ENCODE results near the gene TRIM7. TPM values are rescaled to one million over a fixed set of nuclear protein-coding genes. Genes with fewer than 3 reads are reported as not detected.

Gene TRIM7
- total and polyA plus RNA-seq, 12 donors: 3.9 to 30.8 (median 6.0) TPM

- ATAC-seq (no peak), DNase-seq (no peak)
- H3K27me3 ChIP-seq: peaks cover 0 to 7% (median 0%) of the 10 kb centered on the region in 7 donors
- intact Hi-C loops (cut with DNase I): no loop called here
- peaks cover 2 to 52% (median 25%) of the 10 kb centered on the region in 9 donors for H3K4me1 ChIP-seq
- H3K27ac ChIP-seq: no peak overlapping the region
- no peak for TF ChIP-seq CTCF (IDR thresholded peaks at IDR 0.05)
- H3K4me3 ChIP-seq: no peak overlapping the region
- 72% methylated on average over 49 of the region's 49 CpGs for WGBS, 2 donors
- no peaks in the 10 kb centered on the region for H3K9me3 ChIP-seq
- no peaks in the 10 kb centered on the region for H3K36me3 ChIP-seq
Observed at GRCh38 chr5:181219262-181220177, 14.5 kb upstream of the TRIM7 start.

- ATAC-seq: no peak
- Histone ChIP-seq H3K4me1 (peaks cover 0 to 46% (median 20%) of the 10 kb centered on the region in 9 donors), H3K27ac (peak overlapping the region in 8 of 10 donors; percentile 14 to 82 (median 66)), H3K36me3 (no peaks in the 10 kb centered on the region), H3K27me3 (peaks cover 0 to 7% (median 0%) of the 10 kb centered on the region in 7 donors), H3K9me3 (no peaks in the 10 kb centered on the region), H3K4me3 (peak overlapping the region in 9 of 10 donors; percentile 12 to 69 (median 58))
- TF ChIP-seq CTCF (IDR thresholded peaks at IDR 0.05): no peak
- WGBS, 2 donors: 39 to 41% methylated on average over 10 of the region's 10 CpGs
- DNase-seq: no peak
- intact Hi-C loops (cut with DNase I): loop anchor here in 2 of 10 donors (1.0 kb wide), 2 partner anchors 12 to 30 kb away; no protein-coding TSS in a partner anchor
Observed at GRCh38 chr5:181218795-181219124, 13.8 kb upstream of the TRIM7 start.

GRCh38 chr5:181217803-181218062, 12.7 kb upstream of the TRIM7 start:
- peak in 4 of 8 donors; percentile 2 to 7 (median 3) for ATAC-seq
- intact Hi-C loops (cut with DNase I): loop anchor here in 2 of 10 donors (1.0 kb wide), 3 partner anchors 10 to 29 kb away; no protein-coding TSS in a partner anchor
- TF ChIP-seq CTCF (IDR thresholded peaks at IDR 0.05): no peak
- DNase-seq: no peak
- peaks cover 0 to 45% (median 22%) of the 10 kb centered on the region in 9 donors for H3K4me1 ChIP-seq
- 2 to 4% methylated on average over 13 of the region's 13 CpGs for WGBS, 2 donors
- H3K4me3 ChIP-seq: peak overlapping the region; percentile 0 to 69 (median 57)
- H3K9me3 ChIP-seq: no peaks in the 10 kb centered on the region
- peaks cover 0 to 7% (median 0%) of the 10 kb centered on the region in 7 donors for H3K27me3 ChIP-seq
- H3K36me3 ChIP-seq: no peaks in the 10 kb centered on the region
- peak overlapping the region; percentile 17 to 82 (median 68) for H3K27ac ChIP-seq

- H3K27me3 ChIP-seq: peaks cover 0 to 7% (median 0%) of the 10 kb centered on the region in 7 donors
- H3K4me1 ChIP-seq: peaks cover 0 to 40% (median 26%) of the 10 kb centered on the region in 9 donors
- TF ChIP-seq CTCF (IDR thresholded peaks at IDR 0.05): peak in 2 of 9 donors; percentile 12 to 13
- H3K27ac ChIP-seq: peak overlapping the region; percentile 17 to 82 (median 68)
- ATAC-seq (peak; percentile 18 to 52 (median 40)), DNase-seq (peak; percentile 44 to 52)
- intact Hi-C loops (cut with DNase I): loop anchor here in 1 of 10 donors (1.0 kb wide), 1 partner anchor 10 kb away; no protein-coding TSS in a partner anchor
- 0 to 1% methylated on average over 46 of the region's 46 CpGs for WGBS, 2 donors
- peak overlapping the region; percentile 0 to 69 (median 57) for H3K4me3 ChIP-seq
- H3K9me3 ChIP-seq: no peaks in the 10 kb centered on the region
- H3K36me3 ChIP-seq: no peaks in the 10 kb centered on the region
Observed at GRCh38 chr5:181217111-181217802, 12.3 kb upstream of the TRIM7 start.

Measured in heart right ventricle (tissue), 16 donors.